Stimulated activated CD4-positive, alpha-beta T cell treated with anti-CD3 and anti-CD28 coated beads, Interleukin-1b, Interleukin-23, amount 100 ng/mL, for 1 hour (primary cell): ENCODE results near the gene SULT1A1.
"Not testable (repeated sequence)": the region's sequence is repeated elsewhere in the genome, so short reads cannot be mapped to it uniquely, and the experiment has no call there.

ENCODE experiments used
- DNase-seq, 2 donors: peaks; one replicate each; pipeline ENCODE4 v3.0.0-alpha.2; 2020; ENCODE audit warnings: low read depth in 2 of 2

SULT1A1 gene

DNA sequence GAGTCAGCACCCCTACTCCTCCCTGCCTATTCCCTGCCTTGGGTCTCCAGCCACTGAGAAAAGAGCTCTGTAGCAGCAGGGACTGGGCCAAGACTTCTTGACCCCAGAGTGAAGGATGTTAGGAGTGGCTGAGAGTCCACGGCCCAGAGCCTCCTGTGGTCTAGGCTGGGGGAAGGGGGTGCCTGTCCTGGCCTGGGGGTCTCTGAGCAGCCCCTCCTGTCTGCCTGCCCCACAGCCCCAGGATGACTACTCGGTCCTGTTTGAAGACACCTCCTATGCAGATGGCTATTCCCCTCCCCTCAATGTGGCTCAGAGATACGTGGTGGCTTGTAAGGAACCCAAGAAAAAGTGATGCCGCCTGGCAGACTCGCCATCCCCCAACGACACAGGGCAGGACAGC, 18.5 kb downstream of the SULT1A1 start:
- DNase-seq: no peak

DNA sequence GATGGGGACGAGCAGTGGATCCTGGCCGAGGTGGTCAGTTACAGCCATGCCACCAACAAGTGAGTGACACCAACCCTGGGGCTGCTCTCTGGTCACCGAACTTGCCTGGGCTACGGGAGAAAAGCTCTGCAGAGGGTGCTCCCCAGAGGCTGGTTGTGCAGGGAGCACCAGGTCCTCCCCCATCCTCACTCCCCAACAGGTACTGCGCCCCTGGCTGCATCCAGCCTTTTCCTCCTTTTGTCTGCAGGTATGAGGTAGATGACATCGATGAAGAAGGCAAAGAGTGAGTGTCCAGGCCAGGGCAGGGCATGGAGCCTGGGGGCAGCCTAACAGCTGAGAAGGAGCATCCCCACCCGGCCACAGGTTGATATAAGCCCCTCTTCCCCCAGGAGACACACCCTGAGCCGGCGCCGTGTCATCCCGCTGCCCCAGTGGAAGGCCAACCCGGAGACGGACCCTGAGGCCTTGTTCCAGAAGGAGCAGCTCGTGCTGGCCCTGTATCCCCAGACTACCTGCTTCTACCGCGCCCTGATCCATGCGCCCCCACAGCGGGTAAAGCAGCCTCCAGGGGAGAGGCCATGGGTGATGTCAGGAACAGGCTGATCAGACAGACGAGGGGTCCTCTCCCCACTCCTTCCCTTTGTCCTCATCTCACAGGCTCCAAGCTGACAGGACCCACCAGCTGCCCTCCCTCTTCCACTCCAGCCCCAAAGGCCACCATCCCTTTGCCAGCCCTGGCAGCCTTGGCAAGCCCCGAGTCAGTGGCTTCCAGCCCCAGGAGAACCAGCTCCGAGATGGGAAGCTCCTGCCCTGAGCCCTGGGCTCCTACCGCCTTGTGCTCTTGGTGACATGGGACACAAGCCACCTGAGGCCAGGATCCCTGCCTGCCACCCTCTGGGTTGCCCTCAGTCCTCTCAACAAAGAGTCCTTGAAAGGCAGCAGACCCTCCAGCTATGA, 19.2 kb downstream of the SULT1A1 start:
- no peak for DNase-seq

DNA sequence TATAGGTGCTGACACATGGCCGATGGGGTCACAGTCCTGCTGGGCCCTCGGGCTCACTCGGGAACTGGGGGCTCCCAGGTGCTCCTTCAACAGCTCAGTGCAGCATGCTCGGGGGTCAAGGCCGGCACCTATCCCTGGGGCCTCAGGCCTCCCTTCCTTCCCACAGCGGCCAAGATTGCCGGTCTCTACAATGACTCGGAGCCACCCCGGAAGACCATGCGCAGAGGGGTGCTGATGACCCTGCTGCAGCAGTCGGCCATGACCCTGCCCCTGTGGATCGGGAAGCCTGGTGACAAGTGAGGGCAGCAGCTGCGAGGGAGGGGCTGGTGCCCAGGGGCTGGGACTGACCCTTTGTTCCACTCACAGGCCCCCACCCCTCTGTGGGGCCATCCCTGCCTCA, 19.9 kb downstream of the SULT1A1 start:
- DNase-seq: no peak

DNA sequence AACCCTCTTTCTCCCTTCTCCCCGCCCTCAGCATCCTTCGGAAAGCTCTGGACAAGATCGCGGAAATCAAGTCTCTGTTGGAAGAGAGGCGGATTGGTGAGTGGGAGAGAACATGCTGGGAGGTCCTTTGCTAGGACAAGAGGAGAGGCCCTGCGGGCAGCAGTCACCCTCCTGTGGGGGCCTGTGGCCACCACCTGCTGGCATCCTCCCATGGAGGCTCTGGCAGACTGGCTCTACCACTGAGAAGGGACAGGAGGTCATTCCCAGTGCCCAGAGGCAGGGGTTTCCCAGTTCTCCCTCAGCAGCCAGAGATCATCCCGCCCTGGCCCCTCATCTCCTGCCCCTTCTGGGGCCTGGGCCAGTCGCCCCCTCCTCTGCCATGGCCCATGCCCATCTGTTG, 20.8 kb downstream of the SULT1A1 start:
- no peak for DNase-seq

DNA sequence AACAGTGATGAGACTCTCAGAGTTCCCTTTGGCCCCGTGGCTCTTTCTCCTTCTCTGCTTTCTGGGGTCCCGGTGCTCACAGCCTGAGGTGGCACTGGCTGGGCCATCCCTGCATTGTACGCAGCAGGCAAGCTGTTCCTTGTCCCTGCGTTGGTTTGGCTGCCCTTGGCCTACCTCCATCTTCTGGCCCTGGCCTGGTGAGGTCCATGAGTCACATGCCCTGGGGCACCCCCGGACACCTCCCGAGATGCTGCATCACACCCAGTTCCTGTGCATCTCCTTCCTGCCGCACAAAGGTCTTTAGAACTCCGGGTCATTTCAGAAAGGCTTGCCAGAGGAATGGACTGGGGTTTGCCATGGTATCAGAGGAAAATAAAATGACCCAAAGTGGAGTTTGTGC, 22.5 kb downstream of the SULT1A1 start:
- DNase-seq: no peak

DNA sequence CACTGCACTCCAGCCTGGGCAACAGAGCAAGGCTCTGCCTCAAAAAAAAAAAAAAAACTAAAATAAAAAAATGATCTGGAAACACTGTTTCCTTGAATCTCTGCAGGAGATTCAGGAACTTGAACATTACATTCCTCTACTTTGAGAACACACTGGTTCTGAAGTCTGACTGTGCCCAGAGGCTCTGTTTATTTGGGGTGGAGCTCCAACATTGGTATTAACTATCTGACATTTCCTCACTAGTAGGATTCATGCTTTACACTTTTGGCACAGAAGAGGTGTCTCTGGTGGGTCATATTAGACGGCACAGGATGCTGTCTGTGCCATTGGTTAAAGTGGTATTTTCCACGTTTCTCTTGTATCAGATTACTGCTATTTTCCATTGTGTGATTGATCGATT, 23.4 kb downstream of the SULT1A1 start:
- DNase-seq: no peak

DNA sequence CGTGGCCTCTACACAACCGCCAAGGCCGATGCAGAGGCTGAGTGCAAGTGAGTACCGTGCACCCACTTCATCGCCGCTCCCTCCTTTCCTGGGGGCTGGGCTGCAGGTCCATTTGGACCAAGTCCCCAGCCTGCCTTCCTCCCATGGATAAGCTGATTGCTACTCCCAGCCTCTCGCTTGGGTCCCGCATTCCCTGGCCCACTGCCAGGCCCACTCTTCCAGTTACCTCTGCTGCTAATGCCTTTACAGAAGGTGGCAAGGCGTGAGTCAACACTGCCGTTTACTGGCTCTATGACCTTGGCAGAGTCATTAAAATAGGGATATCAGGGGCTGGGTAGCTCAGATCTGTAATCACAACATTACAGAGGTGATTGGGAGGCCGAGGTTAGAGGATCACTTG, 24.2 kb downstream of the SULT1A1 start:
- no peak for DNase-seq

DNA sequence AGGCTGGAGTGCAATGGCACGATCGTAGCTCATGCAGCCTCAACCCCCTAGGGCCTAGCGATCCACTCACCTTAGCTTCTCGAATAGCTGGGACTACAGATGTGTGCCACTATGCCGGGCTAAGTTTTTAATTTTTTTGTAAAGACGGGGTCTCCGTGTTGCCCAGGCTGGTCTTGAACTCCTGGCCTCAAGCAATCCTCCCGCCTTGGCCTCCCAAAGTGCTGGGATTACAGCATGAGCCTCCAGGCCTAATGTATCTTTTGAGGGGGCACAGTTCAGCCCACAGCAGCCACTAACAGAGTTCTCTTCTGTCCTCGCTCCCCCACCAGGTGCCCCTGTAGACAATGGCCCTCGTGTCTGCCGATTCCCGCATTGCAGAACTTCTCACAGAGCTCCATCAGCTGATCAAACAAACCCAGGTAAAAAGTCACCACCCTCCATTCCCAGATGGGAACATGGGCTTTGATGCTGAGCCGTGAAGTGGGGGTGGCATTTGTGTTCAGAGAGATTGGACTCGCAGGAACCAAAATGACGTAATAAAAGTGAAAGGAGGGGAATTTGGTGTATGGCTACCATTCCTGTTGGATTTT, 29.0 kb downstream of the SULT1A1 start:
- no peak for DNase-seq

DNA sequence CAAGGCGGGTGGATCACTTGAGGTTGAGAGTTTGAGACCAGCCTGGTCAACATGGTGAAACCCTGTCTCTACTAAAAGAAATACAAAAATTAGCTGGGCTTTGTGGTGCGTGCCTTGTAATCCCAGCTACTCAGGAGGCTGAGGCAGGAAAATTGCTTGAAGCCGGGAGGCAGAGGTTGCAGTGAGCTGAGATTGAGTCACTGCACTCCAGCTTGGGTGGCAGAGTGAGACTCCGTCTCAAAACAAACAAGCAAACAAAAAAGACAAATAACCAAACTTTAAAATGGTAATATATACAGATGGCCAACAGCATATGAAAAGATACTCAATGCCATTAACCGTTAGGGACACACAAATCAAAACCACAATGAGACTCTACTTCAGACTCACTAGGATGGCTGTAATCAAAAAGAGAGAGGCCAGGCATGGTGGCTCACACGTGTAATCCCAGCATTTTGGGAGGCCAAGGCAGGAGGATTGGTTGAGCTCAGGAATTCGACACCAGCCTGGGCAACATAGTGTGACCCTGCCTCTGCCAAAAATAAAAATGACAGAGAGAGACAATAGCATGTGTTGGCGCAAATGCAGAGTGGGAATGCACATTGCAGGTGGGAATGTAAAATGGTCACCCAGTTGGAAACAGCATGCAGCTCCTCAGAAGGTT, 34.3 kb downstream of the SULT1A1 start:
- DNase-seq: no peak

DNA sequence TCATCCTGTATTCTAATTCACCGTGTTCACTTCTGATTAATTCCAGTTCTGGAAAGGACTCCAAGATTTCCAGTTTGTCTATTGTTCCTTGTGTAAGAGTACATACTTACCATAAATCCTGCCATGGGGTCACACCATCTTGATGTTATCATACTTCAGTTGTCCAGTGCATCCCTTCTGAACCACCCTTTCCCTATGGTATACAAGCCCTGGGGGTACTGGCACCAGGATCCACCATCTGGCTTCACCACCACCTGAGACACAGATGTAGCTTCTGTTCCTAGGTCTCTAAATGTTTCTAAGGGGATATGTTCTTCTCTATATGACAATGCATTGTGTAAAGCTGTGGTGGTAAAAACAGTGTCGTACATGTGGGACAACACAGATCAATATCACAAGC, 34.9 kb downstream of the SULT1A1 start:
- no peak for DNase-seq

DNA sequence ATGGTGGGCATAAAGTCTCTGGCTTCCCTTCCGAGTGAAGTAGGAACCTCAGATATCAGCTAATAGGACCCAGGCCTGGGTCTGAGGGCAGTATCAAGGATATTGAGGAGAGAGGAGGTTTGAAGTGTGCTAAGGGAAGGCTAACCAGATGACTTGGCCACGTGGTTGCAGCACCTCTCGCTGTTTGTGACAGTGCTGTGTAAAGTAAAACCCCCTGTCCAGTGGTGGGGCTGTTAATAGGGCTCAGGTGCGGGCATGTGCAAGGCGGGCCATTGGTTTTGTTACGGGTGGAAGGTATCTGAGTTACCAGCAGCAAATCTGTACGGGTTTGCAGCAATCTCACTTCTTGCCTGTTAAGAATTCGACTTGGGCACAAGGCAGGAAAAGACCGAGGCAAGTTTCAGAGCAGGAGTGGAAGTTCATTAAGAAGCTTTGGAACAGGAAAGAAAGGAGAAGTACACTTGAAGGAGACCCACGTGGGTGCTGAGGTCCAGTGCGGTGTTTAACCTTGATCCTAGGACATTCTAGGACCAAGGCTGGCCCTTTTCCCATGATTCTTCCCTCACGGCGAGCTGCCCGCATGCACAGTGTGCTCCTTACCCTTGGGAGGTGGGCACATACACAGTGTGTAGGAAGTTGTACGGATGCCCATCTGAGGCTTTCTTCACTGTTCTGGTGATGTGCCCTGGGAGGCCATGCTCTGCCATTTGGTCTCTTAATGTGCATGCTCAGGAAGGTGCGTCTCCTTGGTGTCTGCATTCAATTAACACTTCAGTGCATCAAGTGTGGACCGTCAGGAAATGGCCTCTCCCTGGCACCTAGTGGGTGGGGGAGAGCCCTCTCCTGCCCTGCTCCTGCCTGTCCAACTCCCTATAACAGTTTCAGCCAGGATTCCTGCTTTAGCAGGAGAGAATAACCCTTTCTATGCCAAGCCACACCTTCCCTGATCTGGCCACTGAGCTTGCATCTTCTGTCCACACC, 35.8 kb downstream of the SULT1A1 start:
- no peak for DNase-seq

DNA sequence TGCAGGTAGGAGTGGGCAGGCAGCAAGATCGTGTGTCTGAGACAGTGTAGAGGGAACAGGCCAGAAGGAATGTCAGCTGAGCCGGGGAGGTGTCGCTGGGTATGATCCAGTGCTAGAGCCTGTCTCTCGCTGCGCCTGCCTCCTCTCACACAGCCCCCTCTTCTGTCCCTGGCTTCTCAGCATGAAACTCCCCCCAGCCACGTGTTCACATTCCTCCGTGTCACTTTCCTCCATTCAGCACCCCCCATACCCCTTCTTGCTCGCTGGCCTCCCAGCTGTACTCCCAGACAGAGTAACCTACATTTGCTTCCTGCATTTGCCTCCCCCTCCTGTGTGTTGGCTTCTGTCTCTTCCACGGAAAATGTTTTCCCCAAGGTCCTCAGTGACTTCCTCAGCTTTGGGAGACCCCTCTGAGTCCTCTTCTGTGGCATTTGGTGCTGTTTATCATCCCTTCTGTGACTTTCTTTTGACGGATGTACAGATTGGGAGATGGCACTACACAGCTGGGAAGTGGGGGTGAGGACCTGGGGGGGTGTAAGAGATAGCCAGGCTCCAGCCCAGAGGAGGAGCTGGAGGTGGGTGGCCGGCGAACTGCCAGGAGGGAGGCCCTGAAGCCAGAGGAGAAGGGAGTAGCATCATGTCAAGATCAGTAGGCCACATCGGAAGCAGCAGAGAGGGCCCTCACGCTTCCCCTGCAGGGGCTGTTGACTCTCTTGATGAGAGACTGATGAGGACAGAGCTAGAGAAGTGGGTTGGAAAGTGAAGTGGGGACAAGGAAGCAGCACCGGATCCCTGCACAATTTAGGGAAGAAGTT, 36.9 kb downstream of the SULT1A1 start:
- no peak for DNase-seq

DNA sequence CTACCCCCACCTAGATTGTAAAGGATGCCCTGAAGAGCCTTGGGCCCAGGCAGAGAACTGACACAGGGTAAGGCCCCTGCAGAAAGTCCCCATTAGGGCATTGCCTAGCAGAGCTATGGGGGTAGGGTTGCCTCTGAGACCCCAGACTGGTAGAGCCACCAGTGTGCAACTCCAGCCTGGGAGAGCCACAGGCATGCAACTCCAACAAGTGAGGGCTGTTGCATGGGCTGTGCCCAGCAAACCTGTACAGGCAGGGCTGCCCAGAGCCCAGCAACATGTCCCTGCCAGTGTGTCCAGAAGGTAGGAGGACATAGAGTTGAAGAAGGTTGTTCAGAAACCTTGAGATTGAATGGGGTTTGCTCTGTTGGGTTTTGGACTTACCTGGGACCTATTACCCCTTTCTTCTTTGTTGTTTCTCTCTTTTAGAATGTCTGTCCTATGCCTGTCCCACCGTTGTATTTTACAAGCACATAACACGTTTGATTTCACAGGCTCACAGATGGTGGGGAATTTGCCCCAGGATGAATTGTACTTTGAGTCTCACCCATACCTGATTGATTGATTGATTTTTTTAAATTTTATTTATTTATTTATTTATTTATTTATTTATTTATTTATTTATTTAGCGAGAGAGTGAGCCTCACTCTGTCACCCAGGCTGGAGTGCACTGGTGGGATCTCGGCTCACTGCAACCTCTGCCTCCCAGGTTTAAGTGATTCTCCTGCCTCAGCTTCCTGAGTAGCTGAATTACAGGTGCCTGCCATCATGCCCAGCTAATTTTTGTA, 39.7 kb downstream of the SULT1A1 start:
- no peak for DNase-seq

DNA sequence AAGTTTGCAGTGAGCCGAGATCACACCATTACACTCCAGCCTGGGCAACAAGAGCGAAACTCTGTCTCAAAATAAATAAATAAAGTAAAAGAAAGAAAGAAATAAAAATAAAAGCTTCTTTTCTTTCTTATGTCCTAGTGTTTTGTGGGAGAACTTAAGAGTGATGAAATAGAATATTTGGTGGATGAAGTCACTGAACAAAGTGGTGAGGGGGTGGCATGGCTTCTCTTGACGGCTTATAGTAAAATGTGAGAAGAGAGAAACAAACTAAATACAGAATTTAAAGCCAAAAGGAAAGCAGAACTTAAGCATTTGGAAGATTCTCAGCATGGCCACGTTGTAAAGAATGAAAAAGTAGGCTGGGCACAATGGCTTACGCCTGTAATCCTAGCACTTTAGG, 40.8 kb downstream of the SULT1A1 start:
- no peak for DNase-seq

DNA sequence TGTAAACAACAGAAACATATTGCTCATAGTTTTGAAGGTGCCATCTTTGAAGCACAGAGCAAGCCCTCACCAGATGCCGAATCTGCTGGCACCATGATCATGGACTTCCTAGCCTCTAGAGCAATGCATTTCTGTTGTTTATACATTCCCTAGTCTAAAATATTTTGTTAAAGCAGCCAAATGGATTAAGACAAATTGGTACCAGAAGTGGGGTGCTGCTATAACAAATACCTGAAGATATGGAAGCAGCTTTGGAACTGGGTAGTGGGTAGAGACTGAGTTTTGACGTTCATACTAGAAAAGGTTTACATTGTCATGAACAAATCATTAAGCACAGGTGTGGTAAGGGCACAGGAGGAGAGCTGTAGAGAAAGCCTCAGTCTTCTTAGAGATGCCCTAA, 42.6 kb downstream of the SULT1A1 start:
- no peak for DNase-seq

DNA sequence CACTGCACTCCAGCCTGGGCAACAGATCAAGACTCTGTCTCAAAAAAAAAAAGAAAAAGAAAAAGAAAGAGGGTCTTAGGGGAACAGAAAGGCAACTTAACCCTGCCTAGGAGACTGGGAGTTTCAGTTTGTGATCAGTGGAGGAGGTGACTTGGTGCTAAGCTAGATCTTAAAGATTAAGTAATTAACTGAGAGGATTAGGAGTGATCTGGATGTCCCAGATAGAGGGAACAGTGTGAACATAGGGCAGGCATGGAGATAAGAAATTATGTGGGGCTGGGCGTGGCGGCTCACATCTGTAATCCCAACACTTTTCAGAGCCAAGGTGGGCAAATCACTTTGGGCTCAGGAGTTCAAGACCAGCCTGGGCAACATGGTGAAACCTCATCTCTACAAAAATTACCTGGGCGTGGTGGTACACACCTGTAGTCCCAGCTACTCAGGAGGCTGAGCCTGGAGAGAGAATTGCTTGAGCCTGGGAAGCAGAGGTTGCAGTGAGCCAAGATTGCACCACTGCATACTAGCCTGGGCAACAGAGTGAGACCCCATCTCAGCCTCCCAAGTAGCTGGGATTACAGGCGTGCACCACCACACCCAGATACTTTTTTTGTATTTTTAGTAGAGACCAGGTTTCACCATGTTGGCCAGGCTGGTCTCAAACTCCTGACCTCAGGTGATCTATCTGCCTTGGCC, 43.5 kb downstream of the SULT1A1 start:
- not testable (repeated sequence) for DNase-seq

DNA sequence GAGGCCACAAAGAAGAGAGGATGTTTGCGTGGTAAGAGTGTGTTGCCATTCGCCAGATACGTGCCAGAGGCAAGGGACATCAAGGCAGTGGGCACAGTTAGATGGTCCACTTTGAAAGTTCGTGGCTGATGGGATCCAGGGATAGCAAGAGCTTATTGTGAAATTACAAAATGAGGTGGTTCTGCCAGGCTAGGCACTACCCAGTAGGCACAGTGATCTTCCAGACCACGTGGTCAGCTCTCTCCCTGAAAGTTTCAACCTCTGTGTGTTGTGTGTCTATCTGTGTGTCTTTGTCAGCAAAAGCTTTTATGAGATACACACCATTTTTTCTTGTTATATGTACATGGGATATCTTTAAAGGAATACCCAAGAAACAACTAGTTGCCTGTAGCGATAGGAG, 46.6 kb downstream of the SULT1A1 start:
- no peak for DNase-seq

DNA sequence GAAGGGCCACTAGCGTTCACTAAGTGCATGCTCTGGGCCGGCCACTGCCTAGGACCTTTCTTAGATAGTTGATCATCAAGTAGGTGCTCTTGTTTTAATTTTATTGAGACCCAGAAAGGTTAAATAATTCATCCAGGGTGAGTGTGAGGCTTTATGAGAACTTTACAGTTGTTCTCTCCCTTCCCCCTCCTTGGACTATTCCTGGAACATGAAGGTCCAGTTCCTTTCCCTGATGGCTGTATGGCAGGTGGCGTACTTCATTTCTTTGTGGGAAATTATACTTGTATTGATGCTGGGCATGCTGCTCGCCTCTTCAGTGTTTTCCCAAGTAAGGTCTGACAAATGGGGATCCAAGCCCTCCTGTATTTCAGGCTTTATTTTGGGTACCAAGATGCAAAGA, 47.6 kb downstream of the SULT1A1 start:
- DNase-seq: no peak

DNA sequence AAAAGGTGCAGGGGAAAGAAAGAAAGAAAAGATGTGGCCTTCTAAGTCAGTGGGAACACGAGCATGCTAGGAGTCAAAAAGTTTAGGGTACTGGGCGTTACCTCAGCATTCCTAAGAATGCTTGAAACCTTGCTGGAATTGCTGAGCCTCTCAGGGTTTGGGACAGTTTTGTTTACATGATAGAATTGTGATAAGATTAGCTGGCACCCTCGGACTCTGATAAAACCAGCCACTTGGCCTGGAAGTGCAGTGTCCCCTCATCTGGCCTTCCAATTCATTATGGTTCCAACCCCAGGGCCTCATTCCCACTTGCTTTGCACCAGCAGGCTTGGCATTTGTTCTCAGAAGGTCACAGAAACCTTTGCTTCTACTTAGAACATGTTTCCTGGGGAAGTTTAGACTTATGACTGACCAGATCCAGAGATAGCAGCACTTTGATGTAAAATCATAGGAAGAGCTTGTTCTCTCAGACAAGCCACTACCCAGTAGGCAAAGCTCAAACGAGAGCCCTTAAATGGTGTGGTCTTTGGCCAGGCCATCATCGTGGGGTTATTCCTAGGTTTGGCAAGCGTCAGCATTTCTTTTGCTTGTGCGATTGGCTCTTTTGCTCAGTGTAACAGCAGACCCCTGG, 48.2 kb downstream of the SULT1A1 start:
- DNase-seq: no peak
